ENCODE results near the gene ANO2.

DNA sequence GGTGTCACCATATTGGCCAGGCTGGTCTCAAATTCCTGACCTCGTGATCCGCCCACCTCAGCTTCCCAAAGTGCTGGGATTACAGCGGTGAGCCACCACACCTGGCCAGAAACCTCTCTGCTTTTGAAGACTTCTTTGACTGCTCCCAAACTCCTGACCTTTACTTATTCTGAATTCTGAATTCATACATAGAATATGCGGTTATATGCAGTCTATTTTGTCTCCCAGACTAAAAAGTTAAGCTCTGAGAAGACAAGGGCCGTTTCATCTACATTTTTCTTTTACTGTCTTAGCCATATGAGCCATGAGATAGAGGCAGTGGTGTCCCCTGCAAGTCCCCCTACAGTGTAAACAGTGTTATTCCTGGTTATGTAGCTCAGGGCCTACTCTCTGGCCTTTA lies 333.9 kb downstream of the ANO2 start:
- TF ChIP-seq EP300 (IDR thresholded peaks at IDR 0.05; ENCODE audit: borderline replicate concordance): no peak
- no peak for TF ChIP-seq CEBPB (IDR thresholded peaks at IDR 0.05)
- TF ChIP-seq TEAD4 (IDR thresholded peaks at IDR 0.05): no peak
- TF ChIP-seq MAX (IDR thresholded peaks at IDR 0.05): no peak
- no peak for TF ChIP-seq CREB1 (IDR thresholded peaks at IDR 0.05; ENCODE audit: low read depth)
- TF ChIP-seq RAD21 (IDR thresholded peaks at IDR 0.05; ENCODE audit: low read depth): no peak
- no peak for TF ChIP-seq TAF1 (IDR thresholded peaks at IDR 0.05; ENCODE audit: low read depth)
- TF ChIP-seq YY1 (IDR thresholded peaks at IDR 0.05; ENCODE audit: low read depth): no peak
- TF ChIP-seq REST (IDR thresholded peaks at IDR 0.05; ENCODE audit: low read depth): no peak
- no peak for TF ChIP-seq TCF12 (IDR thresholded peaks at IDR 0.05; ENCODE audit: low read depth)
- TF ChIP-seq ZBTB7A (IDR thresholded peaks at IDR 0.05; ENCODE audit: low read depth): no peak
- no peak for TF ChIP-seq FOXM1 (IDR thresholded peaks at IDR 0.05; ENCODE audit: borderline replicate concordance, low read depth)
- TF ChIP-seq EGR1 (IDR thresholded peaks at IDR 0.05): no peak
- TF ChIP-seq NFIC (IDR thresholded peaks at IDR 0.05): no peak
